Prostate gland (tissue), 2 donors: ENCODE results near the gene TPRX1.

ENCODE experiments used
- CTCF ChIP-seq, 4 experiments: fragments of 200-600 bp in 2 of 4; fragments of 450-650 bp in 2 of 4; sonication (generic) in 2 of 4; IDR thresholded peaks; 1 replicate in 3 of 4; 2 replicates in 1 of 4; pipeline ENCODE4 v1.5.1; 2016 to 2019; ENCODE audit warnings: antibody characterized with exemption in 4 of 4, mild to moderate bottlenecking in 2 of 4, moderate library complexity in 2 of 4
- POLR2A ChIP-seq: fragments of 450-650 bp; IDR thresholded peaks from one replicate; pipeline ENCODE4 v1.6.1; 2016; ENCODE audit warnings: antibody characterized with exemption, mild to moderate bottlenecking

DNA sequence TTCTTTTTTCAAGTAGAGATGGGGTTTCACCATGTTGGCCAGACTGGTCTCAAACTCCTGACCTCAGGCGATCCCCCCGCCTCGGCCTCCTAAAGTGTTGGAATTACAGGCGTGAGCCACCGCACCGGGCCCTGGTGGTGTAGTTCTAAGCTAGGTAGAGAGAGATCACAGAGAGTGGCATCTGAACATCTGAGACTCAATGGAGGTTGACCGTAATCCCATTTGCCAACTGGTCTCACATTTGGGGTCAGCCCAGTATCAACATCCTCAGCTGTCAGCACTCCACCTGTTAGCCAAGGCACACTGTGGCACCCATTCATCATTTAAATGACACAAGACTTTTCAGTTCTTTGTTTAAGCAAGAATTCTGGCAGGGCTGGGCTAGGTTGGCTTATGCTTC lies 17.8 kb downstream of the TPRX1 start:
- no peak for TF ChIP-seq POLR2A
- no peak for TF ChIP-seq CTCF (IDR thresholded peaks at IDR 0.05)
